Stomach (tissue), 9 donors: ENCODE data around the gene NPDC1. TPM values are rescaled to one million over a fixed set of nuclear protein-coding genes. Genes with fewer than 3 reads are reported as not detected.

Experiments
- DNase-seq, 2 donors: peaks; one replicate each; pipeline versions ENCODE4 v3.0.0 to v3.0.0-alpha.2; 2013 to 2019
- H3K27ac ChIP-seq, 5 donors: fragments of 200-600 bp in 4 of 5; sonication (generic) in 4 of 5; one replicate each; pipeline ENCODE4 v1.5.1; 2013 to 2019; ENCODE audit warnings: mild to moderate bottlenecking in 1 of 5, moderate library complexity in 1 of 5
- H3K27me3 ChIP-seq, 3 donors: fragments of 200-600 bp; sonication (generic); one replicate each; pipeline ENCODE4 v1.5.1; 2017 to 2019; ENCODE audit warnings: mixed run types in 1 of 3
- H3K36me3 ChIP-seq, 4 donors: fragments of 200-600 bp; sonication (generic); 1 replicate in 3 of 4; 2 replicates in 1 of 4; pipeline ENCODE4 v1.5.1; 2016 to 2019
- H3K4me1 ChIP-seq, 4 donors: fragments of 200-600 bp; sonication (generic); one replicate each; pipeline ENCODE4 v1.5.1; 2016 to 2019
- H3K4me3 ChIP-seq, 4 donors: fragments of 200-600 bp; sonication (generic) in 3 of 4; one replicate each; pipeline ENCODE4 v1.5.1; 2016 to 2019; ENCODE audit warnings: mild to moderate bottlenecking in 1 of 4
- H3K9me3 ChIP-seq, 4 donors: fragments of 200-600 bp; sonication (generic); one replicate each; pipeline ENCODE4 v1.5.1; 2016 to 2019
- CTCF ChIP-seq, 7 experiments: fragments of 450-650 bp in 4 of 7; fragments of 200-600 bp in 3 of 7; sonication (generic) in 3 of 7; IDR thresholded peaks; one replicate each; pipeline ENCODE4 v1.5.1; 2016 to 2019; ENCODE audit warnings: antibody characterized with exemption in 7 of 7, control low read depth in 2 of 7, mild to moderate bottlenecking in 1 of 7
- EP300 ChIP-seq: sonication (generic); formaldehyde crosslinking; IDR thresholded peaks from one replicate; pipeline ENCODE4 v1.6.1; 2017; ENCODE audit warnings: antibody characterized with exemption
- POLR2A ChIP-seq, 4 donors: fragments of 450-650 bp; IDR thresholded peaks; one replicate each; pipeline ENCODE4 v1.6.1; 2016; ENCODE audit warnings: antibody characterized with exemption in 4 of 4, control low read depth in 2 of 4, mild to moderate bottlenecking in 1 of 4, moderate library complexity in 1 of 4
- POLR2AphosphoS5 ChIP-seq, 3 donors: sonication (generic); formaldehyde crosslinking; IDR thresholded peaks; one replicate each; pipeline ENCODE4 v1.6.1; 2016; ENCODE audit warnings: antibody characterized with exemption in 3 of 3
- WGBS, 5 donors: extraction: QIAGEN DNeasy Blood & Tissue Kit in 3 of 5; methylation state at CpG; one replicate each; pipeline versions ENCODE4 v1.1.5 to v1.1.7; 2013 to 2018; 5-methylcytosine and 5-hydroxymethylcytosine counted together
- intact Hi-C: fragments of 100-400 bp; cut with DNase I; formaldehyde crosslinking; loops from one replicate; pipeline ENCODE4 v1.15.1; 2023; ENCODE audit warnings: low total_unique reads
- polyA plus RNA-seq, 3 donors: library from polyadenylated mRNA; stranded (reverse); fragments of 200-250 nt; gene quantifications; one replicate each; pipeline ENCODE4 v1.2.3, GENCODE V29; 2013
- total RNA-seq, 5 donors: library from RNA; depleted of rRNA; stranded (reverse); fragments of >200 nt; gene quantifications; one replicate each; pipeline versions ENCODE4 v1.1.0 to v1.2.3, GENCODE V29; 2014 to 2016
- donor health status: healthy with polysubstance abuse.
- donor health status: Bipolar disorder and iron deficiency.
- donor health status: healthy.

NPDC1 gene
- total and polyA plus RNA-seq, 8 donors: 20.0 to 276 (median 180) TPM

- H3K9me3 ChIP-seq: no peaks in the 10 kb centered on the region
- H3K27me3 ChIP-seq: no peaks in the 10 kb centered on the region
- WGBS, 5 donors: 93 to 95% (median 94%) methylated on average over 21 to 32 of the region's 32 CpGs
- no peak overlapping the region for H3K4me3 ChIP-seq
- peaks cover 7 to 38% (median 23%) of the 10 kb centered on the region in 4 donors for H3K4me1 ChIP-seq
- no peak overlapping the region for H3K27ac ChIP-seq
- TF ChIP-seq EP300: no peak
- no peak for TF ChIP-seq POLR2AphosphoS5 (IDR thresholded peaks at IDR 0.05)
- TF ChIP-seq CTCF (IDR thresholded peaks at IDR 0.05): no peak
- TF ChIP-seq POLR2A (IDR thresholded peaks at IDR 0.05): no peak
- DNase-seq: no peak
- intact Hi-C loops: loop anchor here (10.0 kb wide), 1 partner anchor 66 kb away; the partner anchor contains the start of gene LCN12
- peaks cover 19 to 53% (median 42%) of the 10 kb centered on the region in 4 donors for H3K36me3 ChIP-seq
These were observed 25.0 kb downstream of the NPDC1 start for GRCh38 chr9:137020771-137021567.

DNA sequence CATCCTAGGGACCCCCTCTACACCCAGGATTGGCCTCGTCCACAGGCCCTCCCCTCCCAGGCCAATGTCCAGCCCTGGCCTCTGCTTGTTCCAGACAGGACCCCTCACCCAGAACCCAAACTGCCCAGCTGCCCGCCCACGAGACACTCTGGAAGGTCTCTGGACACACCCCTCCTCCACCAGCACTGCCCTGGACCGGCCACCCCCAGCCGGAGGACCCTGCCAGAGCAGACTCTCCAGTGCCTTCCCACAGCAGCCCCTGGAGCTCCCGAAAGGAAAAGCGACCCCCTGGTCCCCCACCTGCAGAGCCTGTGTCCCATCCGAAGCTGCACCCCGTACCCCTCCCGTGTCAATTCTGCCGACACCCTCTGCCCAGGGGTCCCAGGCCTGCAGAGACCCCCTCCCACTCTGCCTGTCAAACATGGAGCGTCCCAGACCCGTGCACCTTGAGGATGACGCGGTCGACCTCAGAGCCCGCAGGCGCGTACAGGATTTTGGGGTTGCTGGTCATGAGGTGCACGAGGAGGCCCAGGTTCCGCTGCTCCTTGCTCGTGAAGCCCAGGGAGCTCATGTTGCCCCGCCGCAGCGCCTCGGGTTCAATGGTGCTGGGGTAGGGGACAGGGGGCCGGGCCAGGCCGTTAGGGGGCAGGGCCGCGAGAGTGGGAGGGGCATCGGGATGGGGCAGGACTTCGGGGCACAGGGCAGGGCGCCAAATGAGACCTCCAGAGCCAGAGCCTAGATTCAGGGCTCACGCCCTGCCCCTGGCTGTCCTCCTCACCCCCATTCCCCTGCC lies 25.9 kb downstream of the NPDC1 start:
- H3K36me3 ChIP-seq: peaks cover 19 to 62% (median 51%) of the 10 kb centered on the region in 4 donors
- 91 to 97% (median 95%) methylated on average over 29 to 34 of the region's 34 CpGs for WGBS, 5 donors
- H3K4me3 ChIP-seq: no peak overlapping the region
- intact Hi-C loops: loop anchor here (10.0 kb wide), 1 partner anchor 65 kb away; the partner anchor contains the start of gene LCN12
- H3K27ac ChIP-seq: no peak overlapping the region
- no peaks in the 10 kb centered on the region for H3K27me3 ChIP-seq
- no peak for TF ChIP-seq POLR2A (IDR thresholded peaks at IDR 0.05)
- no peak for TF ChIP-seq POLR2AphosphoS5 (IDR thresholded peaks at IDR 0.05)
- no peak for TF ChIP-seq EP300
- TF ChIP-seq CTCF (IDR thresholded peaks at IDR 0.05): no peak
- no peaks in the 10 kb centered on the region for H3K9me3 ChIP-seq
- DNase-seq: no peak
- H3K4me1 ChIP-seq: peaks cover 0 to 29% (median 14%) of the 10 kb centered on the region in 4 donors

DNA sequence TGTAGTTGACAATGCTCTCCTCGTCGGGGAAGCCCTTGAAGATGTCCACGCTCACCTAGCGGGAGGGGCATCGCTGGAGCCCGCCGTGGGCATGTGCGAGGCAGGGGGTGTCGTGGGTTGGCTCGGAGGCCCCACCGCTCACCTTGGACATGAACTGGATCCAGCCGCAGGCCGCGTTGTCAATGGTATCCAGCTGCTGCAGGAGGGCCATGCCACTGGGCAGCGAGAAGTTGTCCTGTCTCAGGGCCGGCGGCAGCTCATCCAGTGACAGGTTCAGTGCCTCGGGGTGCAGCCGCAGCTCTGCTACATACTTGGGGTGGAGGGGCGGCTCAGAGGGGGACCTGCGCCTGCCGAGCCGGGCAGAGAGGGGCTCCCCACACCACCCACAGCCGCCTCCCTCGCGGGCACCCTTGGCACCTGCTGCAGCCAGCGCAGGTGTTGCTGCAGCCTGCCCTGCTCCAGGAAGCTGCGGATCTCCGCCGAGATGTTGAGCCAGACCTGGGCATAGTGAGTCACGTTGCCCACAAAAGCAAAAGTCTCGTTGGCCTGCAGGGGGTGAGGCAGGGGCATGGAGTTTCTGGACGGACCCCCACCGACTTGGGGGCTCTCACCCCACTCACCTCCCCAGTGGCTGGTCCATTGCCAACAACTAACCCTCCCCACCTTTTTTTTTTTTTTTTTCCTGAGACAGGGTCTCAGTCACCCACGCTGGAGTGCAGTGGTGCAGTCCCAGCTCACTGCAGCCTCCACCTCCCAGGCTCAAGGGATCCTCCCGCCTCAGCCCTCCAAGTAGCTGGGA lies 27.0 kb downstream of the NPDC1 start:
- no peak for DNase-seq
- H3K9me3 ChIP-seq: no peaks in the 10 kb centered on the region
- WGBS, 5 donors: 90 to 94% (median 93%) methylated on average over 33 to 36 of the region's 36 CpGs
- no peak overlapping the region for H3K4me3 ChIP-seq
- intact Hi-C loops: no loop called here
- no peaks in the 10 kb centered on the region for H3K27me3 ChIP-seq
- H3K4me1 ChIP-seq: peaks cover 0 to 18% (median 9%) of the 10 kb centered on the region in 4 donors
- peaks cover 23 to 73% (median 63%) of the 10 kb centered on the region in 4 donors for H3K36me3 ChIP-seq
- H3K27ac ChIP-seq: no peak overlapping the region
- no peak for TF ChIP-seq CTCF (IDR thresholded peaks at IDR 0.05)
- TF ChIP-seq POLR2AphosphoS5 (IDR thresholded peaks at IDR 0.05): no peak
